Kidney (tissue), 14 donors: ENCODE measurements around the gene DST. TPM values are rescaled to one million over a fixed set of nuclear protein-coding genes. Genes with fewer than 3 reads are reported as not detected.

Source experiments
- DNase-seq, 5 donors: peaks; one replicate each; pipeline ENCODE4 v3.0.0-alpha.2; 2013 to 2020
- FAIRE-seq: peaks from 2 replicates; lab custom pipeline; 2012; peaks lifted over from hg19 to GRCh38; lab: Jason Lieb, UNC
- H3K27ac ChIP-seq, 2 donors: one replicate each; pipeline ENCODE4 v1.7.0; 2013; ENCODE audit warnings: low read depth in 2 of 2, low read length in 2 of 2, inconsistent platforms in 1 of 2
- H3K27me3 ChIP-seq: one replicate; pipeline ENCODE4 v1.7.1; 2013; ENCODE audit warnings: low read length, inconsistent platforms; ENCODE audit not compliant: control insufficient read depth, insufficient read depth
- H3K36me3 ChIP-seq, 3 donors: one replicate each; pipeline versions ENCODE4 v1.7.0 to v1.7.1; 2013; ENCODE audit warnings: low read length in 3 of 3, control low read depth in 1 of 3, inconsistent platforms in 1 of 3; ENCODE audit not compliant: insufficient read depth in 3 of 3, control insufficient read depth in 2 of 3
- H3K4me1 ChIP-seq, 3 donors: one replicate each; pipeline versions ENCODE4 v1.7.0 to v1.7.1; 2013; ENCODE audit warnings: low read length in 3 of 3, inconsistent platforms in 1 of 3, low read depth in 1 of 3; ENCODE audit not compliant: control insufficient read depth in 2 of 3, insufficient read depth in 2 of 3
- H3K4me3 ChIP-seq, 3 donors: one replicate each; pipeline versions ENCODE4 v1.7.0 to v1.8.1; 2013; ENCODE audit warnings: low read length in 3 of 3, control low read depth in 1 of 3, inconsistent platforms in 1 of 3
- H3K9ac ChIP-seq, 3 donors: one replicate each; pipeline versions ENCODE4 v1.7.0 to v1.7.1; 2013; ENCODE audit warnings: low read length in 3 of 3, control low read depth in 1 of 3, inconsistent platforms in 1 of 3
- H3K9me3 ChIP-seq, 3 donors: one replicate each; pipeline versions ENCODE4 v1.7.0 to v1.7.1; 2013; ENCODE audit warnings: low read length in 3 of 3, control low read depth in 1 of 3, inconsistent platforms in 1 of 3; ENCODE audit not compliant: control insufficient read depth in 2 of 3, insufficient read depth in 1 of 3
- CTCF ChIP-seq: IDR thresholded peaks from 3 replicates; pipeline ENCODE4 v1.5.1; 2012; ENCODE audit warnings: mild to moderate bottlenecking, moderate library complexity, borderline replicate concordance; ENCODE audit not compliant: insufficient read depth; ENCODE audit errors: extremely low read depth
- intact Hi-C: fragments of 100-400 bp; cut with DNase I; formaldehyde crosslinking; loops from one replicate; pipeline ENCODE4 v1.11.1; 2022
- polyA plus RNA-seq: library from polyadenylated mRNA; stranded (reverse); fragments of 350-450 nt; fragmentation: Illumina TruSeq; extraction: RNeasy Lipid Tissue Mini Kit (QIAGEN cat#74804); gene quantifications from one replicate; pipeline ENCODE4 v1.2.3, GENCODE V29; 2014; ENCODE audit warnings: low read depth, low replicate concordance; ENCODE audit not compliant: insufficient read depth
- total RNA-seq: library from RNA; stranded (reverse); fragmentation: NEBNext Ultra II Directional; extraction: Animal tissue kit (Norgen Biotek cat#: 25700); gene quantifications from one replicate; pipeline ENCODE4 v1.2.1, GENCODE V29; 2021
- donor health status: control.
- donor health status: control.
- donor health status: control.
- donor health status: control.
- donor health status: control.
- donor health status: DM: yes; HTN: yes; CAD: no.
- donor health status: Normal renal cell carcinoma (clear cell type).

Gene DST
- total and polyA plus RNA-seq, 2 donors from 2014 or later, result 68.2 to 259 TPM

GRCh38 chr6:56416247-56416646 is 226.4 kb downstream of the DST start:
- TF ChIP-seq CTCF, result no peak
- DNase-seq, result no peak
- no peak for FAIRE-seq
- Histone ChIP-seq H3K27me3 (no peaks in the 10 kb centered on the region), H3K9ac (no peak overlapping the region), H3K27ac (no peak overlapping the region), H3K9me3 (no peaks in the 10 kb centered on the region), H3K4me3 (no peak overlapping the region), H3K36me3 (no peaks in the 10 kb centered on the region), H3K4me1 (peaks cover 0 to 5% (median 0%) of the 10 kb centered on the region in 3 donors)
- intact Hi-C loops, result no loop called here

GRCh38 chr6:56408976-56409375 is 233.7 kb downstream of the DST start:
- no peak for TF ChIP-seq CTCF
- H3K4me1 ChIP-seq, result peaks cover 0 to 5% (median 0%) of the 10 kb centered on the region in 3 donors
- H3K9ac ChIP-seq, result no peak overlapping the region
- FAIRE-seq, result no peak
- DNase-seq, result no peak
- no peaks in the 10 kb centered on the region for H3K36me3 ChIP-seq
- H3K27me3 ChIP-seq, result no peaks in the 10 kb centered on the region
- H3K27ac ChIP-seq, result no peak overlapping the region
- intact Hi-C loops, result no loop called here
- H3K9me3 ChIP-seq, result no peaks in the 10 kb centered on the region
- H3K4me3 ChIP-seq, result no peak overlapping the region
